Stimulated activated naive CD8-positive, alpha-beta T cell treated with anti-CD3 and anti-CD28 coated beads, Interleukin-15, amount 100 ng/mL, for 72 hours (primary cell): ENCODE results near the gene COL18A1.

Source experiments
- ATAC-seq: fragments of 150-1000 bp; cut with Tn5 transposase; 2 replicates; pipeline ENCODE4 v1.10.0; 2021; ENCODE audit warnings: mild to moderate bottlenecking, moderate library complexity
- DNase-seq, 2 donors: peaks; one replicate each; pipeline ENCODE4 v3.0.0; 2021 to 2022
- H3K27ac Mint-ChIP-seq, 2 donors: one replicate each; pipeline ENCODE4 v1.8.0; 2022; ENCODE audit warnings: mild to moderate bottlenecking in 2 of 2, mixed read lengths in 2 of 2, moderate library complexity in 2 of 2
- H3K27me3 Mint-ChIP-seq: one replicate; pipeline ENCODE4 v1.8.0; 2022; ENCODE audit warnings: mixed read lengths
- H3K4me1 Mint-ChIP-seq: one replicate; pipeline ENCODE4 v1.8.0; 2022; ENCODE audit warnings: mild to moderate bottlenecking, mixed read lengths
- H3K4me3 Mint-ChIP-seq, 2 donors: one replicate each; pipeline ENCODE4 v1.8.0; 2022; ENCODE audit warnings: mild to moderate bottlenecking in 2 of 2, mixed read lengths in 2 of 2, moderate library complexity in 1 of 2
- H3K9me3 Mint-ChIP-seq, 2 donors: one replicate each; pipeline ENCODE4 v1.8.0; 2022; ENCODE audit warnings: mixed read lengths in 2 of 2

The COL18A1 gene

GRCh38 chr21:45376459-45377324 is 28.3 kb upstream of the COL18A1 start:
- Mint-ChIP-seq H3K27me3 (peaks cover 14% of the 10 kb centered on the region), H3K4me3 (no peak overlapping the region), H3K9me3 (no peaks in the 10 kb centered on the region), H3K4me1 (no peaks in the 10 kb centered on the region), H3K27ac (no peak overlapping the region)
- ATAC-seq (no peak), DNase-seq (no peak)

GRCh38 chr21:45377325-45377709 is 27.6 kb upstream of the COL18A1 start:
- DNase-seq = no peak

GRCh38 chr21:45377866-45378257 is 27.1 kb upstream of the COL18A1 start:
- Mint-ChIP-seq H3K4me3 (no peak overlapping the region), H3K27me3 (peaks cover 20% of the 10 kb centered on the region), H3K4me1 (no peaks in the 10 kb centered on the region), H3K27ac (no peak overlapping the region), H3K9me3 (no peaks in the 10 kb centered on the region)
- DNase-seq (no peak), ATAC-seq (no peak)

More at GRCh38 chr21:45377325-45377709, 27.6 kb upstream of the COL18A1 start:
- Mint-ChIP-seq H3K4me1 (no peaks in the 10 kb centered on the region), H3K27ac (no peak overlapping the region), H3K4me3 (no peak overlapping the region), H3K27me3 (peaks cover 14% of the 10 kb centered on the region), H3K9me3 (no peaks in the 10 kb centered on the region)
- no peak for ATAC-seq

GRCh38 chr21:45378258-45378966 is 26.6 kb upstream of the COL18A1 start:
- no peak for DNase-seq
- no peak overlapping the region for H3K4me3 Mint-ChIP-seq
- no peaks in the 10 kb centered on the region for H3K9me3 Mint-ChIP-seq
- no peak for ATAC-seq
- no peak overlapping the region for H3K27ac Mint-ChIP-seq
- H3K4me1 Mint-ChIP-seq = no peaks in the 10 kb centered on the region
- peaks cover 23% of the 10 kb centered on the region for H3K27me3 Mint-ChIP-seq

GRCh38 chr21:45379171-45379900 is 25.6 kb upstream of the COL18A1 start:
- Mint-ChIP-seq H3K4me3 (no peak overlapping the region), H3K9me3 (no peaks in the 10 kb centered on the region), H3K4me1 (no peaks in the 10 kb centered on the region), H3K27me3 (peaks cover 23% of the 10 kb centered on the region), H3K27ac (no peak overlapping the region)
- no peak for ATAC-seq
- no peak for DNase-seq

- DNase-seq (no peak), ATAC-seq (no peak)
- Mint-ChIP-seq H3K27me3 (peaks cover 21% of the 10 kb centered on the region), H3K9me3 (no peaks in the 10 kb centered on the region), H3K27ac (no peak overlapping the region), H3K4me3 (no peak overlapping the region), H3K4me1 (no peaks in the 10 kb centered on the region)
Measured at GRCh38 chr21:45379901-45380330, 25.0 kb upstream of the COL18A1 start.

- Mint-ChIP-seq H3K4me3 (no peak overlapping the region), H3K27ac (no peak overlapping the region), H3K27me3 (peaks cover 22% of the 10 kb centered on the region), H3K4me1 (no peaks in the 10 kb centered on the region), H3K9me3 (no peaks in the 10 kb centered on the region)
- no peak for ATAC-seq
- DNase-seq = no peak
Measured at GRCh38 chr21:45380566-45380965, 24.4 kb upstream of the COL18A1 start.

GRCh38 chr21:45381036-45381787 is 23.8 kb upstream of the COL18A1 start:
- H3K9me3 Mint-ChIP-seq = no peaks in the 10 kb centered on the region
- H3K4me3 Mint-ChIP-seq = no peak overlapping the region
- no peaks in the 10 kb centered on the region for H3K4me1 Mint-ChIP-seq
- DNase-seq (no peak), ATAC-seq (no peak)
- peaks cover 24% of the 10 kb centered on the region for H3K27me3 Mint-ChIP-seq
- no peak overlapping the region for H3K27ac Mint-ChIP-seq

- no peak for DNase-seq
- Mint-ChIP-seq H3K27me3 (peaks cover 24% of the 10 kb centered on the region), H3K4me3 (no peak overlapping the region)
Measured at GRCh38 chr21:45381865-45382696, 22.9 kb upstream of the COL18A1 start.

GRCh38 chr21:45382697-45382997 is 22.3 kb upstream of the COL18A1 start:
- no peaks in the 10 kb centered on the region for H3K4me1 Mint-ChIP-seq
- H3K27ac Mint-ChIP-seq = no peak overlapping the region
- no peak for DNase-seq
- H3K27me3 Mint-ChIP-seq = peaks cover 24% of the 10 kb centered on the region
- H3K4me3 Mint-ChIP-seq = no peak overlapping the region
- no peak for ATAC-seq
- no peaks in the 10 kb centered on the region for H3K9me3 Mint-ChIP-seq

More at GRCh38 chr21:45381865-45382696, 22.9 kb upstream of the COL18A1 start:
- Mint-ChIP-seq H3K4me1 (no peaks in the 10 kb centered on the region), H3K9me3 (no peaks in the 10 kb centered on the region), H3K27ac (no peak overlapping the region)
- no peak for ATAC-seq

- Mint-ChIP-seq H3K4me1 (no peaks in the 10 kb centered on the region), H3K27me3 (peaks cover 24% of the 10 kb centered on the region), H3K27ac (no peak overlapping the region), H3K4me3 (no peak overlapping the region), H3K9me3 (no peaks in the 10 kb centered on the region)
- ATAC-seq (no peak), DNase-seq (no peak)
Measured at GRCh38 chr21:45383111-45383614, 21.8 kb upstream of the COL18A1 start.

GRCh38 chr21:45383615-45384201 is 21.3 kb upstream of the COL18A1 start:
- Mint-ChIP-seq H3K27ac (no peak overlapping the region), H3K27me3 (peaks cover 24% of the 10 kb centered on the region)
- no peak for DNase-seq

GRCh38 chr21:45384656-45385548 is 20.1 kb upstream of the COL18A1 start:
- ATAC-seq (no peak), DNase-seq (no peak)
- Mint-ChIP-seq H3K4me1 (no peaks in the 10 kb centered on the region), H3K27me3 (peaks cover 30% of the 10 kb centered on the region), H3K4me3 (no peak overlapping the region), H3K27ac (peak overlapping the region in 1 of 2 donors; percentile 29), H3K9me3 (no peaks in the 10 kb centered on the region)

More at GRCh38 chr21:45383615-45384201, 21.3 kb upstream of the COL18A1 start:
- H3K4me3 Mint-ChIP-seq = no peak overlapping the region
- H3K9me3 Mint-ChIP-seq = no peaks in the 10 kb centered on the region
- no peak for ATAC-seq
- H3K4me1 Mint-ChIP-seq = no peaks in the 10 kb centered on the region
